GM12864 (cell line): ENCODE data around the gene VPS13A.

Source experiments
- DNase-seq: peaks from one replicate; pipeline ENCODE4 v3.0.0-alpha.2; 2011; ENCODE audit warnings: low read depth
- H3K4me3 ChIP-seq: 2 replicates; pipeline ENCODE4 v1.5.1; 2011; ENCODE audit warnings: mild to moderate bottlenecking, low read depth, low read length, control low read depth
- CTCF ChIP-seq: IDR thresholded peaks from 2 replicates; pipeline ENCODE4 v1.5.1; 2011; ENCODE audit warnings: low read depth, mild to moderate bottlenecking, moderate library complexity, low read length, control low read depth, inconsistent platforms; ENCODE audit errors: missing control alignments

The VPS13A gene

GRCh38 chr9:77156646-77157371, 20.5 kb upstream of the VPS13A start:
- DNase-seq: no peak
- no peak for TF ChIP-seq CTCF
- H3K4me3 ChIP-seq: no peak overlapping the region

- no peak for DNase-seq
Observed at GRCh38 chr9:77158772-77159513, 18.4 kb upstream of the VPS13A start.

GRCh38 chr9:77161191-77161590, 16.1 kb upstream of the VPS13A start:
- H3K4me3 ChIP-seq: no peak overlapping the region
- no peak for DNase-seq
- no peak for TF ChIP-seq CTCF

More at GRCh38 chr9:77158772-77159513, 18.4 kb upstream of the VPS13A start:
- no peak for TF ChIP-seq CTCF
- no peak overlapping the region for H3K4me3 ChIP-seq

GRCh38 chr9:77161966-77162365, 15.4 kb upstream of the VPS13A start:
- DNase-seq: no peak
- H3K4me3 ChIP-seq: no peak overlapping the region
- no peak for TF ChIP-seq CTCF

GRCh38 chr9:77162366-77162765, 15.0 kb upstream of the VPS13A start:
- TF ChIP-seq CTCF: no peak
- DNase-seq: no peak
- H3K4me3 ChIP-seq: no peak overlapping the region

- no peak for DNase-seq
- no peak overlapping the region for H3K4me3 ChIP-seq
- TF ChIP-seq CTCF: no peak
Observed at GRCh38 chr9:77163884-77164283, 13.4 kb upstream of the VPS13A start.
